A549 (cell line): ENCODE results near the gene MYOZ2. TPM values are rescaled to one million over a fixed set of nuclear protein-coding genes. Genes with fewer than 3 reads are reported as not detected.

ENCODE experiments used
- ATAC-seq, 2 experiments: fragments of 200-7000 bp in 1 of 2; fragments of >200 bp in 1 of 2; cut with Nextera tagmentation in 1 of 2; cut with Tn5 transposase in 1 of 2; 3 replicates each; pipeline versions ENCODE4 v1.8.0 to v1.9.1; 2018 to 2020; ENCODE audit warnings: mild to moderate bottlenecking in 1 of 2, moderate library complexity in 1 of 2
- CTCF ChIA-PET: fragments of 300-600 bp; sonication (Branson Sonifier 250); formaldehyde crosslinking; extraction: SDS; loops from one replicate; lab custom pipeline; 2021; ENCODE audit warnings: antibody characterized with exemption, inconsistent platforms; lab: Yijun Ruan, JAX
- POLR2A ChIA-PET: fragments of 350-600 bp; formaldehyde crosslinking; extraction: SDS; loops from one replicate; lab custom pipeline; 2021; ENCODE audit warnings: antibody characterized with exemption, inconsistent platforms; lab: Yijun Ruan, JAX
- DNase-seq, 2 experiments: peaks; one replicate each; pipeline versions ENCODE4 v3.0.0 to v3.0.0-alpha.2; 2011 to 2016; ENCODE audit warnings: low read depth in 1 of 2, low spot score in 1 of 2
- FAIRE-seq: peaks from 2 replicates; lab custom pipeline; 2011; peaks lifted over from hg19 to GRCh38; lab: Jason Lieb, UNC
- H3K27ac ChIP-seq, 2 experiments: fragments of >200 bp; sonication (Bioruptor Twin); formaldehyde crosslinking; 3 replicates each; pipeline ENCODE4 v1.5.1; 2016 to 2017
- H3K4me1 ChIP-seq: fragments of >200 bp; sonication (Bioruptor Twin); formaldehyde crosslinking; 3 replicates; pipeline ENCODE4 v1.6.1; 2016
- H3K4me2 ChIP-seq: fragments of >200 bp; sonication (Bioruptor Twin); formaldehyde crosslinking; 3 replicates; pipeline ENCODE4 v1.6.1; 2016
- H3K4me3 ChIP-seq: fragments of >200 bp; sonication (Bioruptor Twin); formaldehyde crosslinking; 3 replicates; pipeline ENCODE4 v1.5.1; 2016
- H3K9me3 ChIP-seq: fragments of >200 bp; sonication (Bioruptor Twin); formaldehyde crosslinking; 3 replicates; pipeline ENCODE4 v1.6.1; 2016
- BCL3 ChIP-seq: fragments of >200 bp; sonication (Bioruptor Twin); formaldehyde crosslinking; IDR thresholded peaks from 3 replicates; pipeline ENCODE4 v1.6.1; 2016
- CHD4 ChIP-seq: fragments of 200-600 bp; sonication (generic); IDR thresholded peaks from 2 replicates; pipeline ENCODE4 v1.6.1; 2016; ENCODE audit warnings: antibody characterized with exemption, mild to moderate bottlenecking, borderline replicate concordance
- E2F6 ChIP-seq: IDR thresholded peaks from 2 replicates; pipeline ENCODE4 v1.6.1; 2012; ENCODE audit warnings: low read depth, borderline replicate concordance
- EP300 ChIP-seq, 2 experiments: fragments of >200 bp; sonication (Bioruptor Twin); formaldehyde crosslinking; IDR thresholded peaks; 2 replicates in 1 of 2; 3 replicates in 1 of 2; pipeline ENCODE4 v1.6.1; 2016 to 2017
- ESRRA ChIP-seq: fragments of 150-350 bp; IDR thresholded peaks from 2 replicates; pipeline ENCODE4 v1.6.1; 2014; ENCODE audit warnings: mild to moderate bottlenecking, low read length, borderline replicate concordance
- FOSB ChIP-seq: fragments of 250-450 bp; sonication (Bioruptor Pico); IDR thresholded peaks from 2 replicates; pipeline ENCODE4 v1.5.0; 2020; ENCODE audit warnings: mild to moderate bottlenecking, moderate library complexity
- HDAC2 ChIP-seq: fragments of 200-600 bp; sonication (generic); IDR thresholded peaks from 2 replicates; pipeline ENCODE4 v1.6.1; 2016
- HMGXB4 ChIP-seq: fragments of 250-450 bp; sonication (Bioruptor Pico); IDR thresholded peaks from 2 replicates; pipeline ENCODE4 v1.5.0; 2021; ENCODE audit warnings: mild to moderate bottlenecking, moderate library complexity, borderline replicate concordance
- HOXA7 ChIP-seq: fragments of 250-450 bp; sonication (Bioruptor Pico); IDR thresholded peaks from 2 replicates; pipeline ENCODE4 v1.5.0; 2020; ENCODE audit warnings: mild to moderate bottlenecking, moderate library complexity
- HOXB13 ChIP-seq: fragments of 250-450 bp; sonication (Bioruptor Pico); IDR thresholded peaks from 2 replicates; pipeline ENCODE4 v1.5.0; 2020; ENCODE audit warnings: low read depth, mild to moderate bottlenecking, moderate library complexity
- JUN ChIP-seq, 2 experiments: fragments of >200 bp; sonication (Bioruptor Twin); formaldehyde crosslinking; IDR thresholded peaks; 2 replicates in 1 of 2; 3 replicates in 1 of 2; pipeline ENCODE4 v1.6.1; 2016 to 2017
- JUNB ChIP-seq: fragments of >200 bp; sonication (Bioruptor Twin); formaldehyde crosslinking; IDR thresholded peaks from 2 replicates; pipeline ENCODE4 v1.6.1; 2016
- KDM5A ChIP-seq: fragments of 200-600 bp; sonication (generic); IDR thresholded peaks from 2 replicates; pipeline ENCODE4 v1.6.1; 2016; ENCODE audit warnings: antibody characterized with exemption, mild to moderate bottlenecking
- MAFK ChIP-seq: fragments of 450-650 bp; IDR thresholded peaks from 2 replicates; pipeline ENCODE4 v1.6.1; 2014; ENCODE audit not compliant: partially characterized antibody
- MAX ChIP-seq: IDR thresholded peaks from 2 replicates; pipeline ENCODE4 v1.6.1; 2012
- NFE2L2 ChIP-seq: fragments of 150-350 bp; conservative IDR thresholded peaks from 2 replicates; pipeline ENCODE4 v1.6.1; 2014; ENCODE audit warnings: low read length
- NPAS2 ChIP-seq: fragments of 250-450 bp; sonication (Bioruptor Pico); IDR thresholded peaks from 2 replicates; pipeline ENCODE4 v1.8.0; 2022; ENCODE audit warnings: mild to moderate bottlenecking, moderate library complexity, borderline replicate concordance
- NR3C1 ChIP-seq: fragments of >200 bp; sonication (Bioruptor Twin); formaldehyde crosslinking; IDR thresholded peaks from 3 replicates; pipeline ENCODE4 v1.6.1; 2017
- PBX3 ChIP-seq: IDR thresholded peaks from 2 replicates; pipeline ENCODE4 v1.6.1; 2012
- PHF8 ChIP-seq: fragments of 200-600 bp; sonication (generic); IDR thresholded peaks from 2 replicates; pipeline ENCODE4 v1.6.1; 2016; ENCODE audit warnings: low read depth, mild to moderate bottlenecking, antibody characterized with exemption, moderate library complexity, borderline replicate concordance
- RARB ChIP-seq: fragments of 250-450 bp; sonication (Bioruptor Pico); IDR thresholded peaks from 2 replicates; pipeline ENCODE4 v1.8.0; 2021; ENCODE audit warnings: mild to moderate bottlenecking, moderate library complexity
- RCOR1 ChIP-seq: fragments of 150-350 bp; IDR thresholded peaks from 2 replicates; pipeline ENCODE4 v1.6.1; 2014; ENCODE audit warnings: antibody characterized with exemption, low read length, low read depth
- REST ChIP-seq: fragments of 200-600 bp; sonication (generic); IDR thresholded peaks from 2 replicates; pipeline ENCODE4 v1.6.1; 2016; ENCODE audit warnings: antibody characterized with exemption, mild to moderate bottlenecking, moderate library complexity
- RFX5 ChIP-seq: fragments of 450-650 bp; IDR thresholded peaks from 2 replicates; pipeline ENCODE4 v1.7.1; 2014; ENCODE audit warnings: antibody characterized with exemption, mild to moderate bottlenecking, moderate library complexity
- ZC3H11A ChIP-seq: fragments of 450-650 bp; IDR thresholded peaks from 2 replicates; pipeline ENCODE4 v1.6.1; 2014; ENCODE audit warnings: antibody characterized with exemption, mild to moderate bottlenecking
- ZFP36 ChIP-seq: fragments of 450-650 bp; IDR thresholded peaks from 2 replicates; pipeline ENCODE4 v1.6.1; 2014; ENCODE audit warnings: borderline replicate concordance; ENCODE audit not compliant: partially characterized antibody
- WGBS: methylation state at CpG from one replicate; pipeline ENCODE4 v1.1.6; 2017; ENCODE audit errors: missing lambda C conversion rate; 5-methylcytosine and 5-hydroxymethylcytosine counted together
- polyA plus RNA-seq, 4 experiments: library from polyadenylated mRNA; depleted of rRNA in 3 of 4; stranded (reverse); fragments of >200 nt; fragmentation: RNase III in 1 of 4; extraction: RNeasy Plus Mini Kit Qiagen cat#74134 plus additional on column Dnase treatment in 1 of 4; gene quantifications; 2 replicates in 3 of 4; 3 replicates in 1 of 4; pipeline ENCODE4 v1.2.3, GENCODE V29; 2011 to 2017

MYOZ2 gene
- polyA plus RNA-seq, 2 of the 4 experiments (the other 2 are of a cell fraction): not detected

GRCh38 chr4:119110121-119110520 is 25.5 kb upstream of the MYOZ2 start:
- TF ChIP-seq JUNB (no peak), ZC3H11A (no peak), FOSB (no peak), HDAC2 (no peak), ESRRA (no peak), HMGXB4 (CRISPR knock-in tag) (no peak), JUN (IDR thresholded peaks at IDR 0.05) (no peak), RCOR1 (no peak), EP300 (IDR thresholded peaks at IDR 0.05) (no peak), HOXB13 (no peak), KDM5A (no peak), RARB (CRISPR knock-in tag) (no peak), RFX5 (no peak), ZFP36 (no peak), NPAS2 (CRISPR knock-in tag) (no peak), REST (no peak)
- 96% methylated on average over 2 of the region's 2 CpGs for WGBS
- ChIA-PET CTCF (interaction anchor here (0.6 kb wide), 1 partner anchor 104 kb away, joined by 3 read pairs; no protein-coding TSS in a partner anchor), POLR2A (no interaction called here)
- H3K9me3 ChIP-seq: no peaks in the 10 kb centered on the region
- H3K4me2 ChIP-seq: no peak overlapping the region
- no peak for DNase-seq
- H3K4me1 ChIP-seq: peaks cover 25% of the 10 kb centered on the region
- H3K4me3 ChIP-seq: no peak overlapping the region
- no peak for FAIRE-seq
- H3K27ac ChIP-seq: peak overlapping the region in 1 of 2 experiments; percentile 26; a peak in 1 of 6 replicates
- ATAC-seq: no peak

GRCh38 chr4:119111296-119111695 is 24.3 kb upstream of the MYOZ2 start:
- Histone ChIP-seq H3K4me3 (no peak overlapping the region), H3K27ac (peak overlapping the region; percentile 3 to 55; a peak in 4 of 6 replicates), H3K4me2 (no peak overlapping the region), H3K9me3 (no peaks in the 10 kb centered on the region), H3K4me1 (peaks cover 15% of the 10 kb centered on the region)
- ChIA-PET CTCF (no interaction called here), POLR2A (no interaction called here)
- TF ChIP-seq BCL3 (no peak), CHD4 (no peak), E2F6 (no peak), HOXA7 (CRISPR knock-in tag) (no peak), PHF8 (no peak), PBX3 (no peak), NR3C1 (no peak), NFE2L2 (no peak), MAX (no peak), RFX5 (no peak), MAFK (no peak)
- no peak for FAIRE-seq
- ATAC-seq: no peak
- DNase-seq: no peak
